Endothelial cell of umbilical vein (primary cell): ENCODE measurements around the gene NEU4. TPM values are rescaled to one million over a fixed set of nuclear protein-coding genes. Genes with fewer than 3 reads are reported as not detected.

Source experiments
- BruUV-seq: library from RNA; stranded (reverse); fragments of 400-500 nt; replicated peaks from 2 replicates; lab custom pipeline; 2021; lab: Mats Ljungman, UMichigan
- CTCF ChIA-PET: fragments of 300-600, 350-600 bp; sonication (Branson Sonifier 250); formaldehyde crosslinking; loops from one replicate; lab custom pipeline; 2021; ENCODE audit warnings: antibody characterized with exemption, inconsistent platforms; lab: Charles Lee
- POLR2A ChIA-PET: fragments of 300-600, 350-600 bp; sonication (Branson Sonifier 250); formaldehyde crosslinking; loops from one replicate; lab custom pipeline; 2021; ENCODE audit warnings: antibody characterized with exemption, inconsistent platforms; lab: Charles Lee
- DNase-seq: peaks from one replicate; pipeline ENCODE4 v3.0.0-alpha.2; 2011; ENCODE audit warnings: low read depth, low spot score
- FAIRE-seq: peaks from 2 replicates; lab custom pipeline; 2011; peaks lifted over from hg19 to GRCh38; lab: Jason Lieb, UNC
- H2AFZ ChIP-seq: 2 replicates; pipeline ENCODE4 v1.6.0; 2012; ENCODE audit warnings: low read depth, low read length, control low read depth, inconsistent platforms
- H3K27ac ChIP-seq: 2 replicates; pipeline ENCODE4 v1.5.1; 2011; ENCODE audit warnings: low read depth, mild to moderate bottlenecking, control low read depth, low read length, moderate library complexity; ENCODE audit not compliant: insufficient read depth
- H3K27me3 ChIP-seq, 2 experiments: 2 replicates each; pipeline versions ENCODE4 v1.6.0 to v1.6.1; 2011; ENCODE audit warnings: low read length in 2 of 2, mixed read lengths in 1 of 2; ENCODE audit not compliant: control insufficient read depth in 2 of 2, insufficient read depth in 2 of 2
- H3K36me3 ChIP-seq, 2 experiments: 2 replicates in 1 of 2; 3 replicates in 1 of 2; pipeline ENCODE4 v1.5.1; 2011; ENCODE audit warnings: low read length in 2 of 2, mild to moderate bottlenecking in 1 of 2, moderate library complexity in 1 of 2; ENCODE audit not compliant: control insufficient read depth in 2 of 2, insufficient read depth in 2 of 2; ENCODE audit errors: extremely low read depth in 1 of 2
- H3K4me1 ChIP-seq: 3 replicates; pipeline ENCODE4 v1.5.1; 2011; ENCODE audit warnings: mild to moderate bottlenecking, low read length; ENCODE audit not compliant: control insufficient read depth, insufficient read depth; ENCODE audit errors: extremely low read depth
- H3K4me2 ChIP-seq: 2 replicates; pipeline ENCODE4 v1.6.1; 2011; ENCODE audit warnings: low read length, control low read depth, mixed read lengths; ENCODE audit not compliant: insufficient read depth
- H3K4me3 ChIP-seq, 3 experiments: fragments of 200-600 bp in 1 of 3; sonication (generic), shearing (Covaris generic) in 1 of 3; replicated peaks in 1 of 3; 2 replicates each; pipeline ENCODE4 v1.5.1; 2011 to 2016; ENCODE audit warnings: control low read depth in 3 of 3, low read length in 3 of 3, mild to moderate bottlenecking in 2 of 3, inconsistent platforms in 1 of 3, low read depth in 1 of 3, moderate library complexity in 1 of 3; ENCODE audit not compliant: insufficient read depth in 1 of 3
- H3K79me2 ChIP-seq: 2 replicates; pipeline ENCODE4 v1.6.0; 2012; ENCODE audit warnings: low read length, inconsistent platforms; ENCODE audit not compliant: control insufficient read depth, insufficient read depth
- H3K9ac ChIP-seq: replicated peaks from 2 replicates; pipeline ENCODE3; 2011; ENCODE audit warnings: low read length, control low read depth; ENCODE audit not compliant: insufficient read depth; ENCODE audit errors: extremely low read depth
- H3K9me1 ChIP-seq: replicated peaks from 3 replicates; pipeline ENCODE4 v1.6.0; 2011; ENCODE audit warnings: mild to moderate bottlenecking, low read length; ENCODE audit not compliant: control insufficient read depth, insufficient read depth; ENCODE audit errors: extremely low read depth
- H3K9me3 ChIP-seq: replicated peaks from 2 replicates; pipeline ENCODE4 v1.5.1; 2012; ENCODE audit warnings: low read length, inconsistent platforms; ENCODE audit not compliant: control insufficient read depth, insufficient read depth
- H4K20me1 ChIP-seq: replicated peaks from 2 replicates; pipeline ENCODE3; 2011; ENCODE audit warnings: mild to moderate bottlenecking, low read length; ENCODE audit not compliant: control insufficient read depth, insufficient read depth; ENCODE audit errors: extremely low read depth
- CTCF ChIP-seq, 2 donors: IDR thresholded peaks; 1 replicate in 1 of 2; 2 replicates in 1 of 2; pipeline ENCODE4 v1.5.1; 2011; ENCODE audit warnings: low read length in 2 of 2, mild to moderate bottlenecking in 2 of 2, moderate library complexity in 2 of 2, control low read depth in 1 of 2, inconsistent platforms in 1 of 2, low read depth in 1 of 2; ENCODE audit not compliant: insufficient read depth in 1 of 2; ENCODE audit errors: extremely low read depth in 1 of 2
- EZH2 ChIP-seq: IDR thresholded peaks from 2 replicates; pipeline ENCODE4 v1.6.1; 2012; ENCODE audit warnings: borderline replicate concordance, low read depth, mild to moderate bottlenecking, moderate library complexity, low read length, inconsistent platforms; ENCODE audit not compliant: severe bottlenecking
- GATA2 ChIP-seq: IDR thresholded peaks from 2 replicates; pipeline ENCODE4 v1.7.0; 2011; ENCODE audit warnings: low read depth, mild to moderate bottlenecking, moderate library complexity, mixed read lengths, low read length; ENCODE audit not compliant: insufficient read length, insufficient read depth
- JUN ChIP-seq: IDR thresholded peaks from 2 replicates; pipeline ENCODE4 v1.6.1; 2011; ENCODE audit warnings: borderline replicate concordance, low read depth; ENCODE audit not compliant: insufficient read length, insufficient read depth
- POLR2A ChIP-seq: IDR thresholded peaks from 2 replicates; pipeline ENCODE4 v1.6.1; 2012; ENCODE audit warnings: low read depth, mild to moderate bottlenecking, control low read depth, low read length
- POLR2AphosphoS5 ChIP-seq: IDR thresholded peaks from 2 replicates; pipeline ENCODE4 v1.6.1; 2012; ENCODE audit warnings: low read depth, mild to moderate bottlenecking, control low read depth, low read length, moderate library complexity; ENCODE audit not compliant: insufficient read depth
- dilution Hi-C: fragments of 300-500 bp; cut with MboI; formaldehyde crosslinking; loops from one replicate; pipeline ENCODE4 v1.15.0; 2019; ENCODE audit warnings: low sequenced_read_pairs; ENCODE audit not compliant: extremely low pct_ligation_motif_present
- intact Hi-C: fragments of 100-400 bp; cut with micrococcal nuclease; formaldehyde crosslinking; loops from one replicate; pipeline ENCODE4 v1.10.0; 2022
- polyA plus RNA-seq, 4 experiments: library from polyadenylated mRNA; depleted of rRNA in 3 of 4; stranded (reverse) in 3 of 4; unstranded in 1 of 4; fragments of >200 nt; gene quantifications; 2 replicates each; pipeline versions ENCODE4 v1.2.1 to v1.2.3, GENCODE V29; 2011 to 2012; ENCODE audit warnings: missing spikeins in 1 of 4
- total RNA-seq: library from RNA; stranded (reverse); gene quantifications from 2 replicates; pipeline ENCODE4 v1.2.3, GENCODE V29; 2021
- TF ChIP-seq, protein P1 (sequence below): IDR thresholded peaks from 2 replicates; pipeline ENCODE4 v1.6.1; 2011; ENCODE audit not compliant: insufficient read depth, insufficient read length

The NEU4 gene
- total and polyA plus RNA-seq, 2 donors (not counting 3 experiments of a cell fraction or from before 2014, with no cell fraction given) = not detected

GRCh38 chr2:241797441-241798080 lies 11.4 kb upstream of the NEU4 start:
- ChIA-PET CTCF (no interaction called here), POLR2A (no interaction called here)
- Histone ChIP-seq H3K27me3 (no peaks in the 10 kb centered on the region), H3K4me3 (no peak overlapping the region), H3K36me3 (no peaks in the 10 kb centered on the region), H2AFZ (no peak overlapping the region), H4K20me1 (no peaks in the 10 kb centered on the region), H3K9ac (no peak overlapping the region), H3K9me3 (no peaks in the 10 kb centered on the region), H3K4me2 (no peak overlapping the region), H3K79me2 (no peaks in the 10 kb centered on the region), H3K4me1 (no peaks in the 10 kb centered on the region), H3K9me1 (no peaks in the 10 kb centered on the region), H3K27ac (no peak overlapping the region)
- BruUV-seq = no TSS peak
- FAIRE-seq (no peak), DNase-seq (no peak)
- intact Hi-C loops (no loop called here), dilution Hi-C loops (no loop called here)
- TF ChIP-seq POLR2A = no peak
- TF ChIP-seq POLR2AphosphoS5 = no peak

DNA sequence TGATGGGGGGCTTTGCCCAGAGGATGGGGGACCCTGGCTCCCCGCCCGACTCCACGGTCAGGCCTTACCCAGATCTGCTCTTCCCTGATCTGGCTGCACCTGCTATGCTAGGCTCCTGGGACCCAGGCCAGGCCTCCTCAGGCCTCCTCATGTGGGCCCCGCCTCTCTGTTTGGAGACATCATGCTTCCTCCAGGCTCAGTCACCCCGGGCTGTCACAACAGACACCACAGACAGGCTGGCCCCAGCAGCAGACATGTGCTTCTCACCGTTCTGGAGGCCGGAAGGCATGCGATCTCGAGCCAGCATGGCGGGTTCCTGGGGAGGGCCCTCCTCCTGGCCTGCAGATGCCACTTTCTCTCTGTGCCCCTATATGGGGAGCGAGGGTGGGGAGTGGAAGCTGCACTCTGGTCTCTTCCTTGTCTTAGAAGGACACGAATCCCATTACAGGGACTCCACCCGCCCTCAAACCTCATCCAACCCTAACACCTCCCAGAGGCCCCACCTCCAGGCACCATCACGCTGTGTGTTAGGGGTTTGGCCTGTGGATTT lies 10.8 kb upstream of the NEU4 start:
- DNase-seq (no peak), FAIRE-seq (no peak)
- Histone ChIP-seq H4K20me1 (no peaks in the 10 kb centered on the region), H3K27ac (no peak overlapping the region), H3K36me3 (no peaks in the 10 kb centered on the region), H3K9ac (no peak overlapping the region), H2AFZ (no peak overlapping the region), H3K4me1 (no peaks in the 10 kb centered on the region), H3K27me3 (peaks cover 2 to 5% of the 10 kb centered on the region in 2 experiments), H3K79me2 (no peaks in the 10 kb centered on the region), H3K4me3 (no peak overlapping the region), H3K4me2 (no peak overlapping the region), H3K9me1 (no peaks in the 10 kb centered on the region), H3K9me3 (no peaks in the 10 kb centered on the region)
- TF ChIP-seq JUN (no peak), GATA2 (no peak), CTCF (IDR thresholded peaks at IDR 0.05; ENCODE audit: extremely low read depth in 1 of 2, insufficient read depth in 1 of 2, low read depth in 1 of 2, low read length in 2 of 2) (no peak), EZH2 (no peak)
- TF ChIP-seq, protein P1, sequence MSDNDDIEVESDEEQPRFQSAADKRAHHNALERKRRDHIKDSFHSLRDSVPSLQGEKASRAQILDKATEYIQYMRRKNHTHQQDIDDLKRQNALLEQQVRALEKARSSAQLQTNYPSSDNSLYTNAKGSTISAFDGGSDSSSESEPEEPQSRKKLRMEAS = no peak
- intact Hi-C loops = no loop called here
- dilution Hi-C loops = no loop called here
- ChIA-PET CTCF (no interaction called here), POLR2A (no interaction called here)
- BruUV-seq = no TSS peak
